ENCODE data around the gene EMC6. TPM values are rescaled to one million over a fixed set of nuclear protein-coding genes. Genes with fewer than 3 reads are reported as not detected.
A peak's percentile ranks its signal among the peaks of the same experiment; 100 is the strongest.

Gene EMC6
- total and polyA plus RNA-seq, 2 of the 13 experiments (the other 11 are each of a cell fraction or from before 2014, with no cell fraction given), result 45.1 to 47.7 TPM

DNA sequence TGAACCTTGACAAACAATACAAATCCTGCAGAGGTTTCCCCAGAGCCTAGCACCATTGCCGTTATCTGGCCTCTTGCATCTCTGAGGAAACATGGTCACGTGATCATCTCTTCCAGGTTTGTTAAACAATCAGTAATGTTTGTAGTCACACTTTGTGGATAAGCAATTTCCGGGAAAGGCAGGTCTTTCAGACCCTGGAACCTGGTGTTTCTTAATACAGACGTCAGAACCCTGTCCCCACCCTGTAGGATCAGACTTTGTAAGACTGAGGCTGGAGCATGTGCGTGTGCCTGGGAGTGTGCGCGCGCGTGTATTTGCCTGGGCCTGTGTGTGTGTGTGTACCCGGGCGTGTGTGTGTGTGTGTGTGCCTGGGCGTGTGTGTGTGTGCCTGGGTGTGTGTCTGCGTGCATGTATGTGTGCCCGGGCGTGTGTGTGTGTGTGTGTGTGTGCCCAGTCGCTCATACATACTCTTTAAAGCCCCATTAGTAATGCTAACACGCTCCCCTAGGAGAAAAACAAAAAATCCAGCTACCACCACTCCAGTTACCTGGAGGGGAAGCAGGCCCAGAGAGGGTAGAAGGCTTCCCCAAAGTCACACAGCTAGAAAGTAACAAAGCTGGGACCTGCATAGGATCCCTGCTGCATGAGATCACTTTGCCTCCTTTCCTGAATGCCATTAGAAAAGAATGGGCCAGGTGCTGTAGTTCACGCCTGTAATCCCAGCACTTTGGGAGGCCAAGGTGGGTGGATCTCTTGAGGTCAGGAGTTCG is 26.7 kb upstream of the EMC6 start (continued):
- TF ChIP-seq FOXP1 (IDR thresholded peaks at IDR 0.05) (no peak), FOXP1 (CRISPR knock-in tag; IDR thresholded peaks at IDR 0.05) (peak; percentile 72), ZNF768 (CRISPR knock-in tag; IDR thresholded peaks at IDR 0.05) (peak; percentile 93), THAP11 (CRISPR knock-in tag; IDR thresholded peaks at IDR 0.05) (peak; percentile 78), ZNF644 (CRISPR knock-in tag; IDR thresholded peaks at IDR 0.05; ENCODE audit: low read depth) (0 out of 2 replicates have a peak, but pooled peaks have one; percentile 37)
- TF ChIP-seq, protein P1, sequence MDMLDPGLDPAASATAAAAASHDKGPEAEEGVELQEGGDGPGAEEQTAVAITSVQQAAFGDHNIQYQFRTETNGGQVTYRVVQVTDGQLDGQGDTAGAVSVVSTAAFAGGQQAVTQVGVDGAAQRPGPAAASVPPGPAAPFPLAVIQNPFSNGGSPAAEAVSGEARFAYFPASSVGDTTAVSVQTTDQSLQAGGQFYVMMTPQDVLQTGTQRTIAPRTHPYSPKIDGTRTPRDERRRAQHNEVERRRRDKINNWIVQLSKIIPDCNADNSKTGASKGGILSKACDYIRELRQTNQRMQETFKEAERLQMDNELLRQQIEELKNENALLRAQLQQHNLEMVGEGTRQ (IDR thresholded peaks at IDR 0.05; ENCODE audit: low read depth, low read length), result peak; percentile 97
- TF ChIP-seq, protein P1 (CRISPR knock-in tag; IDR thresholded peaks at IDR 0.05; ENCODE audit: borderline replicate concordance), result peak; percentile 89; the same call in 1 of the 2 replicates
- TF ChIP-seq, protein P2, sequence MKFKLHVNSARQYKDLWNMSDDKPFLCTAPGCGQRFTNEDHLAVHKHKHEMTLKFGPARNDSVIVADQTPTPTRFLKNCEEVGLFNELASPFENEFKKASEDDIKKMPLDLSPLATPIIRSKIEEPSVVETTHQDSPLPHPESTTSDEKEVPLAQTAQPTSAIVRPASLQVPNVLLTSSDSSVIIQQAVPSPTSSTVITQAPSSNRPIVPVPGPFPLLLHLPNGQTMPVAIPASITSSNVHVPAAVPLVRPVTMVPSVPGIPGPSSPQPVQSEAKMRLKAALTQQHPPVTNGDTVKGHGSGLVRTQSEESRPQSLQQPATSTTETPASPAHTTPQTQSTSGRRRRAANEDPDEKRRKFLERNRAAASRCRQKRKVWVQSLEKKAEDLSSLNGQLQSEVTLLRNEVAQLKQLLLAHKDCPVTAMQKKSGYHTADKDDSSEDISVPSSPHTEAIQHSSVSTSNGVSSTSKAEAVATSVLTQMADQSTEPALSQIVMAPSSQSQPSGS (CRISPR knock-in tag; IDR thresholded peaks at IDR 0.05), result no peak
- TF ChIP-seq, protein P3, sequence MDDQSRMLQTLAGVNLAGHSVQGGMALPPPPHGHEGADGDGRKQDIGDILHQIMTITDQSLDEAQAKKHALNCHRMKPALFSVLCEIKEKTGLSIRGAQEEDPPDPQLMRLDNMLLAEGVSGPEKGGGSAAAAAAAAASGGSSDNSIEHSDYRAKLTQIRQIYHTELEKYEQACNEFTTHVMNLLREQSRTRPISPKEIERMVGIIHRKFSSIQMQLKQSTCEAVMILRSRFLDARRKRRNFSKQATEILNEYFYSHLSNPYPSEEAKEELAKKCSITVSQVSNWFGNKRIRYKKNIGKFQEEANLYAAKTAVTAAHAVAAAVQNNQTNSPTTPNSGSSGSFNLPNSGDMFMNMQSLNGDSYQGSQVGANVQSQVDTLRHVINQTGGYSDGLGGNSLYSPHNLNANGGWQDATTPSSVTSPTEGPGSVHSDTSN (CRISPR knock-in tag; IDR thresholded peaks at IDR 0.05; ENCODE audit: borderline replicate concordance), result no peak
- TF ChIP-seq, protein P4, sequence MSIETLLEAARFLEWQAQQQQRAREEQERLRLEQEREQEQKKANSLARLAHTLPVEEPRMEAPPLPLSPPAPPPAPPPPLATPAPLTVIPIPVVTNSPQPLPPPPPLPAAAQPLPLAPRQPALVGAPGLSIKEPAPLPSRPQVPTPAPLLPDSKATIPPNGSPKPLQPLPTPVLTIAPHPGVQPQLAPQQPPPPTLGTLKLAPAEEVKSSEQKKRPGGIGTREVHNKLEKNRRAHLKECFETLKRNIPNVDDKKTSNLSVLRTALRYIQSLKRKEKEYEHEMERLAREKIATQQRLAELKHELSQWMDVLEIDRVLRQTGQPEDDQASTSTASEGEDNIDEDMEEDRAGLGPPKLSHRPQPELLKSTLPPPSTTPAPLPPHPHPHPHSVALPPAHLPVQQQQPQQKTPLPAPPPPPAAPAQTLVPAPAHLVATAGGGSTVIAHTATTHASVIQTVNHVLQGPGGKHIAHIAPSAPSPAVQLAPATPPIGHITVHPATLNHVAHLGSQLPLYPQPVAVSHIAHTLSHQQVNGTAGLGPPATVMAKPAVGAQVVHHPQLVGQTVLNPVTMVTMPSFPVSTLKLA (IDR thresholded peaks at IDR 0.05), result no peak; the same call in 1 of the 2 replicates
- TF ChIP-seq, protein P5, sequence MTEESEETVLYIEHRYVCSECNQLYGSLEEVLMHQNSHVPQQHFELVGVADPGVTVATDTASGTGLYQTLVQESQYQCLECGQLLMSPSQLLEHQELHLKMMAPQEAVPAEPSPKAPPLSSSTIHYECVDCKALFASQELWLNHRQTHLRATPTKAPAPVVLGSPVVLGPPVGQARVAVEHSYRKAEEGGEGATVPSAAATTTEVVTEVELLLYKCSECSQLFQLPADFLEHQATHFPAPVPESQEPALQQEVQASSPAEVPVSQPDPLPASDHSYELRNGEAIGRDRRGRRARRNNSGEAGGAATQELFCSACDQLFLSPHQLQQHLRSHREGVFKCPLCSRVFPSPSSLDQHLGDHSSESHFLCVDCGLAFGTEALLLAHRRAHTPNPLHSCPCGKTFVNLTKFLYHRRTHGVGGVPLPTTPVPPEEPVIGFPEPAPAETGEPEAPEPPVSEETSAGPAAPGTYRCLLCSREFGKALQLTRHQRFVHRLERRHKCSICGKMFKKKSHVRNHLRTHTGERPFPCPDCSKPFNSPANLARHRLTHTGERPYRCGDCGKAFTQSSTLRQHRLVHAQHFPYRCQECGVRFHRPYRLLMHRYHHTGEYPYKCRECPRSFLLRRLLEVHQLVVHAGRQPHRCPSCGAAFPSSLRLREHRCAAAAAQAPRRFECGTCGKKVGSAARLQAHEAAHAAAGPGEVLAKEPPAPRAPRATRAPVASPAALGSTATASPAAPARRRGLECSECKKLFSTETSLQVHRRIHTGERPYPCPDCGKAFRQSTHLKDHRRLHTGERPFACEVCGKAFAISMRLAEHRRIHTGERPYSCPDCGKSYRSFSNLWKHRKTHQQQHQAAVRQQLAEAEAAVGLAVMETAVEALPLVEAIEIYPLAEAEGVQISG (CRISPR knock-in tag; IDR thresholded peaks at IDR 0.05), result 0 out of 2 replicates have a peak, but pooled peaks have one; percentile 27
- TF ChIP-seq, protein P6, sequence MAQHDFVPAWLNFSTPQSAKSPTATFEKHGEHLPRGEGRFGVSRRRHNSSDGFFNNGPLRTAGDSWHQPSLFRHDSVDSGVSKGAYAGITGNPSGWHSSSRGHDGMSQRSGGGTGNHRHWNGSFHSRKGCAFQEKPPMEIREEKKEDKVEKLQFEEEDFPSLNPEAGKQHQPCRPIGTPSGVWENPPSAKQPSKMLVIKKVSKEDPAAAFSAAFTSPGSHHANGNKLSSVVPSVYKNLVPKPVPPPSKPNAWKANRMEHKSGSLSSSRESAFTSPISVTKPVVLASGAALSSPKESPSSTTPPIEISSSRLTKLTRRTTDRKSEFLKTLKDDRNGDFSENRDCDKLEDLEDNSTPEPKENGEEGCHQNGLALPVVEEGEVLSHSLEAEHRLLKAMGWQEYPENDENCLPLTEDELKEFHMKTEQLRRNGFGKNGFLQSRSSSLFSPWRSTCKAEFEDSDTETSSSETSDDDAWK (CRISPR knock-in tag; IDR thresholded peaks at IDR 0.05), result no peak
- TF ChIP-seq, protein P7, sequence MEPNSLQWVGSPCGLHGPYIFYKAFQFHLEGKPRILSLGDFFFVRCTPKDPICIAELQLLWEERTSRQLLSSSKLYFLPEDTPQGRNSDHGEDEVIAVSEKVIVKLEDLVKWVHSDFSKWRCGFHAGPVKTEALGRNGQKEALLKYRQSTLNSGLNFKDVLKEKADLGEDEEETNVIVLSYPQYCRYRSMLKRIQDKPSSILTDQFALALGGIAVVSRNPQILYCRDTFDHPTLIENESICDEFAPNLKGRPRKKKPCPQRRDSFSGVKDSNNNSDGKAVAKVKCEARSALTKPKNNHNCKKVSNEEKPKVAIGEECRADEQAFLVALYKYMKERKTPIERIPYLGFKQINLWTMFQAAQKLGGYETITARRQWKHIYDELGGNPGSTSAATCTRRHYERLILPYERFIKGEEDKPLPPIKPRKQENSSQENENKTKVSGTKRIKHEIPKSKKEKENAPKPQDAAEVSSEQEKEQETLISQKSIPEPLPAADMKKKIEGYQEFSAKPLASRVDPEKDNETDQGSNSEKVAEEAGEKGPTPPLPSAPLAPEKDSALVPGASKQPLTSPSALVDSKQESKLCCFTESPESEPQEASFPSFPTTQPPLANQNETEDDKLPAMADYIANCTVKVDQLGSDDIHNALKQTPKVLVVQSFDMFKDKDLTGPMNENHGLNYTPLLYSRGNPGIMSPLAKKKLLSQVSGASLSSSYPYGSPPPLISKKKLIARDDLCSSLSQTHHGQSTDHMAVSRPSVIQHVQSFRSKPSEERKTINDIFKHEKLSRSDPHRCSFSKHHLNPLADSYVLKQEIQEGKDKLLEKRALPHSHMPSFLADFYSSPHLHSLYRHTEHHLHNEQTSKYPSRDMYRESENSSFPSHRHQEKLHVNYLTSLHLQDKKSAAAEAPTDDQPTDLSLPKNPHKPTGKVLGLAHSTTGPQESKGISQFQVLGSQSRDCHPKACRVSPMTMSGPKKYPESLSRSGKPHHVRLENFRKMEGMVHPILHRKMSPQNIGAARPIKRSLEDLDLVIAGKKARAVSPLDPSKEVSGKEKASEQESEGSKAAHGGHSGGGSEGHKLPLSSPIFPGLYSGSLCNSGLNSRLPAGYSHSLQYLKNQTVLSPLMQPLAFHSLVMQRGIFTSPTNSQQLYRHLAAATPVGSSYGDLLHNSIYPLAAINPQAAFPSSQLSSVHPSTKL (CRISPR knock-in tag; IDR thresholded peaks at IDR 0.05), result peak; percentile 77

Data from HepG2 (cell line).